Activated T-helper 2 cell treated with anti-CD3 and anti-CD28 coated beads, Interferon-gamma antibody, Interleukin-2, Interleukin-4, amounts not matched to agents 10 μg/mL and 5 μg/mL and 100 μg/mL, durations not matched to agents 14 hours and 24 hours and 36 hours (primary cell): ENCODE data around the gene NTSR1. TPM values are rescaled to one million over a fixed set of nuclear protein-coding genes. Genes with fewer than 3 reads are reported as not detected.

Experiments
- DNase-seq: peaks from one replicate; pipeline ENCODE4 v3.0.0; 2021; ENCODE audit warnings: low spot score
- H3K27ac Mint-ChIP-seq: one replicate; pipeline ENCODE4 v1.8.0; 2021; ENCODE audit warnings: mixed read lengths
- H3K27me3 Mint-ChIP-seq: one replicate; pipeline ENCODE4 v1.8.0; 2021; ENCODE audit warnings: low read depth, mixed read lengths
- H3K36me3 Mint-ChIP-seq: one replicate; pipeline ENCODE4 v1.8.0; 2021; ENCODE audit warnings: low read depth, mixed read lengths
- H3K4me1 Mint-ChIP-seq: one replicate; pipeline ENCODE4 v1.8.0; 2021; ENCODE audit warnings: low read depth, mixed read lengths
- H3K4me3 Mint-ChIP-seq: one replicate; pipeline ENCODE4 v1.8.0; 2021; ENCODE audit warnings: low read depth, mild to moderate bottlenecking, moderate library complexity, mixed read lengths
- H3K9me3 Mint-ChIP-seq: one replicate; pipeline ENCODE4 v1.8.0; 2021; ENCODE audit warnings: mixed read lengths
- intact Hi-C: fragments of 100-400 bp; cut with micrococcal nuclease; formaldehyde crosslinking; loops from one replicate; pipeline ENCODE4 v1.15.1; 2023
- total RNA-seq: library from RNA; stranded (reverse); gene quantifications from 2 replicates; pipeline ENCODE4 v1.2.3, GENCODE V29; 2022

Gene NTSR1
- total RNA-seq, 1 donor from 2014 or later = not detected

DNA sequence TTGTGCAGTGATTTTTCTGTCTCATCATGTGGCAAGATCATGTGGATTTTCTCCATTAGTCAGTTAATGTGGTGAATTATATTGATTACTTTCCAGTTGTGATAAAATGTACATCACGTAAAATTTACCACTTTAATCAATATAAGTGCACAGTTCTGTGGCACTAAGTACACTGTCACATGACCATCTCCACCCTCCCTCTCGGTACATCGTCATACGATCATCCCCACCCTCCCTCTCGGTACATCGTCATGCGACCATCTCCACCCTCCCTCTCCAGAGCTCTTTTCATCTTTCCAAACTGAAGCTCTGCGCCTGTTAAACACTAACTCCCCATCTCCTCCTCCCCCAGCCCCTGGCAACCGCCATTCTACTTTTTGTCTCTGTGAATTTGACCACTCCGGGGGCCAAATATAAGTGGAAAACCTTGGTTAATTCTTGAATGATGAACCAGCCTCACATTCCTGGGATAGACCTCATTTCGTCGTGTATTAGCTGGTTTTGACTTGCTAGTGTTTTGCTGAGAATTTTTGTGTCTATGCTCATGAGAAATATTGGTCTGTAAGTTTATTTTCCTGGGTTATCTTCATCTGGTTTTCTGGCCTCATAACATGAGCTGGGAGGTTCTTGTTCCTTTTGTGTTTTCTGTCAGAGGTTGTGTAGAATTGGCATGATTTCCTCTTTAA is 10.8 kb downstream of the NTSR1 start:
- Mint-ChIP-seq H3K9me3 (peaks cover 31% of the 10 kb centered on the region), H3K4me1 (peaks cover 22% of the 10 kb centered on the region), H3K36me3 (peaks cover 6% of the 10 kb centered on the region), H3K27me3 (peaks cover 44% of the 10 kb centered on the region), H3K27ac (no peak overlapping the region), H3K4me3 (no peak overlapping the region)
- intact Hi-C loops = no loop called here
- no peak for DNase-seq

DNA sequence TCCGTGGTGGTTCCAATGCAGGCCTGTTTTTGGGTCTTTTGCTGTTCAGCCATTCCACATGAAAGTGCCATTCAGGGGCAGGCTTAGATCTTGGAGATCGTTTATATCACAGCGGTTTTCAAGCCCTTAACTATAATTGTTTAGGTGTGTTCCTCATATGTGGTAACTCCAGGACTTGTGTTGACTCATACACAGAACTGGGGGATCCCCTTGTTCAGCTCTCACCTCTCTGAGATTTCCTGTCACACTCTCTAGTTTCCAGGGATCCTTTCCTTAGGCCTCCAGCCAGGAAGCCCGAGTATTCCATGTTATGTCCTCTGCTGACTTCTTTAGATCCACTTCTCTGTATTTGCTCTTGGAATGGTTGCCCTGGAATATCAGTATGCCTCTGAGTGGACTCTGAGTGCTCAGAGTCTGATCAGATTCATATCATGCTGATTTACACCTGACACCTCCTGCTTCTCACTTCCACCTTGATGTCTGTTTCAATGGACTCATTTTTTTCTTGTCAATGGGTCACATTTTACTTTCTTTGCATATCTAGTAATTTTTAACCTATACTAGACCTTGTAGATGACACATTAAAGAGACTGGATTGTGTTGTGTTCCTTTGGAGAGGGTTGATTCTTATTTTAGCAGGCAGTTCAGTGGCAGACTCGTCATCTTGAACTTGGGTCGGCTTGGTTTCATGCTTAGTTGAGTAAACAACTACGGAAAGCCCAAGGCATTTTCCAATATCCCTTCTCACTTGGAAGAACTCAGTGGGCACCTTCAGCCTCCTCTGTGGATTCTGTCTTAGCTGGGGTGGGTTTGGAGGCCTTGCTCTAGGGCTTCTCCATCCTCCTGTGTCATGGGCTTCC is 13.1 kb downstream of the NTSR1 start:
- DNase-seq = no peak
- Mint-ChIP-seq H3K36me3 (peaks cover 6% of the 10 kb centered on the region), H3K27me3 (peaks cover 47% of the 10 kb centered on the region), H3K9me3 (peaks cover 31% of the 10 kb centered on the region), H3K27ac (no peak overlapping the region), H3K4me3 (no peak overlapping the region), H3K4me1 (peaks cover 11% of the 10 kb centered on the region)
- intact Hi-C loops = no loop called here

DNA sequence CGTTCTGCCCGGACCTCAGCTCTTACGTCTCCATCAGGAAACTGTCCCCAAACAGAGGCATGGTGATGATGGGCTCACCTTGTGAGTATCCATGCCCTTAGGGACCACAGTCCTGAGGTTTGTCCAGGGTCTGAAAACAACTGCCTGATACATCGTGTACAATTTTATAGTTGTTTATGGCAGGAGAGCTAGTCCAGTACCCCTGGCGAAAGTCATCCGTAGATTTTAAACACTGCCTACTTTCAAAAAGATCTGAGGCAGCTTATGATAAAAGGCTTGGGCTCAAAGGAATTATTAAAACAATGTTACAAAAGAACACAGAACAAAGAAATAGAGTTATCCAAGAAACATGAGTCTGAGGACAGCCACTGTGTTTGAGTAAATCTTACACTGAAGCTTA is 14.0 kb downstream of the NTSR1 start:
- no peak for DNase-seq
- Mint-ChIP-seq H3K9me3 (peaks cover 31% of the 10 kb centered on the region), H3K36me3 (peaks cover 6% of the 10 kb centered on the region), H3K27me3 (peaks cover 44% of the 10 kb centered on the region), H3K4me1 (peaks cover 12% of the 10 kb centered on the region), H3K4me3 (no peak overlapping the region), H3K27ac (no peak overlapping the region)
- intact Hi-C loops = no loop called here

DNA sequence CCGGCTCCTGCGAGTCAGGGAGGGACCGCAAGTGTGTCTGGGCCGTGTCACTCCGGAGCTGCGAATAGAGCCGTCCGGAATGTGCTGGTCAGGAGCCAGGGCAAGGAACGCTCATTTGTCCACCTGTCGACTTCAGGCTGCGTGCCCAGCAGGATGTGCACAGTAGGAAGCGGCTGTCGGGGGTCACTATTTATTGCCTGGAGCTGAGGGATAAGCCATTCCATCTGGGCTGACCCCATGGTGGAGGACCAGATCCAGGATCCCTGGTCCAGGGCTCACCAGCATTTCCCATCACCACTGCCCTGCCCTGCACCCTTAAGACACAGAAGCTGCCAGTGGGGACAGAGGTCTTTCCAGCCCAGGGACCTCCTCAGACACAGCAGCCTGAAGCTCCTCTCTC is 14.7 kb downstream of the NTSR1 start:
- Mint-ChIP-seq H3K4me1 (peaks cover 13% of the 10 kb centered on the region), H3K4me3 (no peak overlapping the region), H3K9me3 (peaks cover 31% of the 10 kb centered on the region), H3K36me3 (peaks cover 6% of the 10 kb centered on the region), H3K27ac (no peak overlapping the region), H3K27me3 (peaks cover 45% of the 10 kb centered on the region)
- DNase-seq = no peak
- intact Hi-C loops = no loop called here

DNA sequence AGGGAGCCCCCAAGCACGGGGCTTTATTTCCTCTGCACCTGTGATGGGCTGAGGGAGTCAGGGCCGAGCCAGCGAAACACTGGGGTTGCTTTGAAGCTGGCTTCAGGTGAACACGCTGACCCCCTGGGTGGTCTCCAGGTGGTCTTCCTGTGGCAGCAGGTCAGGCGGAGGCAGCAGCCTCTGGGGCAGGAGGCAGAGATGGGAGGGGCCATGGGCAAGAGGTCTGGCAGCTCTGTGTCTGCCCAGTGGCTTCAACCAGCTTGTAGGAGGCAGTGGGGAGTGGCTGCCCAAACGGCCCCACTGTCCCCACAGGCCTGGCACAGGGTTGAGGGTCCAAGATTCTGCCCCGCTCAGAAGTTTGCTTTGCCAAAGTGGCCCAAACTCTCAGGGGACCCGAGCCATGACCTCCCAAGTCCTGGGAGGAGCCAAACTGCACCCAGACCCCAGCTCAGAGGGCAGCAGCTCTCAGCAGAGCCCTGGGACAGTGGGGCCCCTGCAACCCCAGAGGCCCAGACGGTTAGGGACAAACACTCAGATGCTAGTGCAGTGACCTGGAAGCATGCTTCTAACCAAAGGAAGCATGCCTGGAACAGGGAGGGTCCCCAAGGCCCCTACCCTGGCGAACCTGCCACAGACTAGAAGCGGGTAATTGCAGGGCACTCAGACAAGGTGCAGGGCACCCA is 15.3 kb downstream of the NTSR1 start:
- no peak for DNase-seq
- Mint-ChIP-seq H3K4me1 (peaks cover 14% of the 10 kb centered on the region), H3K9me3 (peaks cover 28% of the 10 kb centered on the region), H3K27me3 (peaks cover 43% of the 10 kb centered on the region), H3K27ac (no peak overlapping the region), H3K4me3 (no peak overlapping the region), H3K36me3 (peaks cover 6% of the 10 kb centered on the region)
- intact Hi-C loops = no loop called here

DNA sequence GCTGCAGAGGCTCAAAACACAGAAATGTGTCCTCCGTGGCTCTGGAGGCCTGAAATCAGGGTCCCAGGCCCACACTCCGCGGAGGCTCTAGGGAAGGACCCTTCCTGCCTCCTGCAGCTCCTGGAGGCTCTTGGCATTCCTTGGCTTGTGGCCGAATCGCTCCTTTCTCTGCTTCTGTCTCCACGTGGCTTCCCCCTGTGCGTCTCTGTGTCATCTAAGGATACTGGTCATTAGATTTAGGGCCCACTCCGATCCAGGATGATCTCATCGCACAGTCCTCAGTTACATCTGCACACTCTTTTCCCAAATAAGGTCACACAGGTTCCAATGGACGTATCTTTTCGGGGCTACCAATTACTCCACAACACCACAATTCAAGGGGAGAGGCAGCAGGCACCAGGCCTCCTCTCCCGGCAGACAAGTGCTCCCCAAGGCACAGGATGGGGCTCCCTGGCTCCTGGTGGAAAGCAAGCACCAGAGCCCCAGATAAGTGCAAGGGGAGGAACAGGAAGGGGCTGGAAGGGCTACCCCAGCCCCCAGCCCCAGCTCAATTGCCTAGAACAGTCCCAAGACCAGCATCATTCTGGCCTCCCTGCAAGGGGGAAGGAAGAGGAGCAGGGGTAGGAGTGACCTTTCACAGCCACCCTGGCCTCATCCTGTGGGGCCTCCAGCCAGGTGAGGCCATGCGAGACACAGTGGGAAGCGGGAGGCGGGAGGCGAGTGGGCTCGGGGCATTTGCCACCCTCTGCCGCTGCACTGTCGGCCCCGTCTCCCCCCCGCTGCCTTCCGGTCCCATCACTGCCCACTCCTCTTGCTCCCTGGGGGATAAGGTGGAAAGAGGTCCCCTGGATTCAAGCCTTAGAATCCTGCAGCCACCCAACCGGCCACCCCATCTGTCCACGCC is 16.3 kb downstream of the NTSR1 start:
- no peak overlapping the region for H3K27ac Mint-ChIP-seq
- no peak for DNase-seq
- intact Hi-C loops = no loop called here
- peaks cover 19% of the 10 kb centered on the region for H3K9me3 Mint-ChIP-seq
- H3K4me3 Mint-ChIP-seq = no peak overlapping the region
- H3K27me3 Mint-ChIP-seq = peaks cover 43% of the 10 kb centered on the region
- peaks cover 14% of the 10 kb centered on the region for H3K4me1 Mint-ChIP-seq
- peaks cover 3% of the 10 kb centered on the region for H3K36me3 Mint-ChIP-seq

DNA sequence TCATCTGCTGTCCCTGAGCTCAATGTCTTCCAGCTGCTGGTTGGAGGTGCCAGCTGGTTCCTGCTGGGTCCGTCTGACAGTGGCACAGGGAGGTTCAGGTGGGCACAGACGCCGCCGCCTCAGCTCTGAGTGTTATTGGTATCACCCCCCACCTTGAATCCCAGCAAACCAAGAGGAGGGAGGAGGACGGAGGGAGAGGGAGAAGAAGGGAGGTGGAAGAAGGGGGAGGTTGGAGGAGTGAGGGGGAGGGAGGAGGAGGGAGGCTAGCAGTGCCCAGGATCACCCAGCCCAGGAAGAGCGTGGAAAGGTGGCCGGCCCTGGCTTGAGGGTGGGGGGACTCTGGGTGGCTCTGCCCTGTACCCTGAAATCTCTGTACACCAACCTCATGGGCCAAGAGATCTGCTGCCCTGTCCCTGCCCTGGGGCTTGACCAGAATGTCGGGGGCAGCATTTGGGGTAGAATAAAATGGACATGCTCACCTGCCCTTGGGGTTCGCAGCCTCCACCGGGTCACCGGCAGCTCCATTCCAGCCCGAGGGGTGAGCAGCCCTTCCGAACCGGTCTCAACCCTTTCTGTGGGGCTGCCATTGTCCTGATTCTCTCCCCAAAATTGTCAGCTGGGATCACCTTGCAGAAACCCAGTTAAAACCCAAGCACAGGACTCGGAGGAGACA is 17.1 kb downstream of the NTSR1 start:
- DNase-seq = no peak
- Mint-ChIP-seq H3K4me1 (peaks cover 14% of the 10 kb centered on the region), H3K4me3 (no peak overlapping the region), H3K27ac (no peak overlapping the region), H3K36me3 (peaks cover 3% of the 10 kb centered on the region), H3K27me3 (peaks cover 47% of the 10 kb centered on the region), H3K9me3 (peaks cover 12% of the 10 kb centered on the region)
- intact Hi-C loops = no loop called here

DNA sequence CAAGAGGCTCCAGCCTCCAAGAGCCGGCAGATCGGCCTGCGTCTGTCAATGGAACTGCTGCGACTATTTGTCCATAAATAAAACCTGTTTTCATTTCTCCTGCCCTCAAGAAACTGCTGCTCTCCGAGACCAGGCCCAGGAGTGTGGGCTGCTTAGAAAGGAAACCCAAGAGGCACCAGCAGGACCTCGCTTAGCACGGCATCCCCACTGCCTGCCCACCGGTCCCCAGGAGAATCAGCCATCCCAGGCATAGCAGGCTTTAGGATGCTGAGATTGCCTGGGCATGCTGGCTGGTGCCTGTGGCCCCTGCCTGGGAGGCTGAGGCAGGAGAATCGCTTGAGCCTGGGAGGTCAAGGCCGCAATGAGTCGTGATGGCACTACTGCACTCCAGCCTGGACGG is 17.6 kb downstream of the NTSR1 start:
- H3K27ac Mint-ChIP-seq = no peak overlapping the region
- H3K9me3 Mint-ChIP-seq = peaks cover 6% of the 10 kb centered on the region
- peaks cover 48% of the 10 kb centered on the region for H3K27me3 Mint-ChIP-seq
- intact Hi-C loops = no loop called here
- no peak for DNase-seq
- H3K36me3 Mint-ChIP-seq = peaks cover 2% of the 10 kb centered on the region
- peaks cover 14% of the 10 kb centered on the region for H3K4me1 Mint-ChIP-seq
- no peak overlapping the region for H3K4me3 Mint-ChIP-seq

DNA sequence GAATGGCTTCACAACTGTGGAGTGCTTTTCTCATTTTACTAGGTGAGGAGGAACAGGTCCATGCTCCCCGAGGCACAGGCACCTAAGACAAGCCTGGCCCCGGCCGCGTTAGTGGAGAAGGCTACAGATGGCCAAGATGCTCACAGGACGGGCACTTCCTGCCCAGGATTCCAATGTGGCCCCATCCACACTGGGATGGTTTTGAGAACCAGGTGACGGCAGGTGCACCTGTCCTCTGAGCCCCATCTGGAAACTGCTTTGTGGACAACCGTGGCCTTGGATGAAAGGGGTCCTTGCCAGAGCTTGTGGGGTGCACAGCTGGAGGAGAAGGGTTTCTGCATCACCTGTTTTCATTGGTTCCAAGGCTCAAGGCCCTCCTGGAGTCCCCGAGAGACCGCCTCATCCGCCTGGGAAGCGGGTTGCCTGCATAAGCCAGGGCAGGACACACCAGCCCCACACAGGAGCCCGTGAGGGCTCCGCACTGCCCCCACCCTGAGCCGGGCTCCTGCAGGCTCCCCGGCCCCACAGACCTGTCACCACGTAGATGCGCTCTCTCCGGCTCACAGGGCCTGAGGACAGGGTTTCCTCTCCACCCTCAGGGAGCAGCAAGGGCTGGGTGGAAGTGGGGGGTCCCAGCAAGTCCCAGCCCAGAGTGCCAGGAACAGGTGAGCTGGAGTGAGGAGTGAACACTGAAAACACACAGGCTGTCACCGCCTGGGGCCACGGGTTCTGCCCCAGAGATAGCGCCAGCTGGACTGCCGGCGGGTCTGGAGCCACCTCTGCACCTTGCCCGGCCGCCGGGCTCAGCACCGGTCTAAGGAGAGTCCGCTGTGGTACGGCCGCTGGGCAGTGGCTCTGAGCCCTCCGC is 18.3 kb downstream of the NTSR1 start:
- DNase-seq = no peak
- peaks cover 9% of the 10 kb centered on the region for H3K4me1 Mint-ChIP-seq
- H3K36me3 Mint-ChIP-seq = no peaks in the 10 kb centered on the region
- peaks cover 43% of the 10 kb centered on the region for H3K27me3 Mint-ChIP-seq
- H3K9me3 Mint-ChIP-seq = no peaks in the 10 kb centered on the region
- intact Hi-C loops = no loop called here
- H3K4me3 Mint-ChIP-seq = no peak overlapping the region
- no peak overlapping the region for H3K27ac Mint-ChIP-seq

DNA sequence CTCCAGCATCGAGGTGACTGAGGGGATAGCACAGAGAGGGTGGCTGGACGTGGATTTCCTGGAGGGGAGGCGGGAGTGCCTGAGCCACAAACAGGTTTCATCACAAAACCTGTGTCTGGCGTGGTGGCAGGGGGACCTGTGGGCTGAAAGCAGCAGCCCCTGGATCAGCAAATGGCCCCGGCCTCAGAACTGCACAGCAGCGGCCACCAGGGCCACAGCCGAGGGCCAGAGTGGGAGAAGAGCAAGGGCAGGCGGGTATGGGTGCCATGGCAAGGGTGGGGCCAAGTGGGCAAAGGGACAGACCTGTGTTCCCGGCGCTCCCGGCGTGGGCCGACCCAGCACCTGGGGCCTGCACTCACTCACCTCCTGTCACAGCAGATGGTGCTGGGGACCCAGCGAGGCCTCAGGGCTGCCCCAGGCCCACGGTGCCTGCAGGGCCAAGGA is 19.0 kb downstream of the NTSR1 start:
- Mint-ChIP-seq H3K36me3 (no peaks in the 10 kb centered on the region), H3K9me3 (no peaks in the 10 kb centered on the region), H3K4me1 (peaks cover 10% of the 10 kb centered on the region), H3K27ac (no peak overlapping the region), H3K4me3 (no peak overlapping the region), H3K27me3 (peaks cover 41% of the 10 kb centered on the region)
- DNase-seq = no peak
- intact Hi-C loops = no loop called here

DNA sequence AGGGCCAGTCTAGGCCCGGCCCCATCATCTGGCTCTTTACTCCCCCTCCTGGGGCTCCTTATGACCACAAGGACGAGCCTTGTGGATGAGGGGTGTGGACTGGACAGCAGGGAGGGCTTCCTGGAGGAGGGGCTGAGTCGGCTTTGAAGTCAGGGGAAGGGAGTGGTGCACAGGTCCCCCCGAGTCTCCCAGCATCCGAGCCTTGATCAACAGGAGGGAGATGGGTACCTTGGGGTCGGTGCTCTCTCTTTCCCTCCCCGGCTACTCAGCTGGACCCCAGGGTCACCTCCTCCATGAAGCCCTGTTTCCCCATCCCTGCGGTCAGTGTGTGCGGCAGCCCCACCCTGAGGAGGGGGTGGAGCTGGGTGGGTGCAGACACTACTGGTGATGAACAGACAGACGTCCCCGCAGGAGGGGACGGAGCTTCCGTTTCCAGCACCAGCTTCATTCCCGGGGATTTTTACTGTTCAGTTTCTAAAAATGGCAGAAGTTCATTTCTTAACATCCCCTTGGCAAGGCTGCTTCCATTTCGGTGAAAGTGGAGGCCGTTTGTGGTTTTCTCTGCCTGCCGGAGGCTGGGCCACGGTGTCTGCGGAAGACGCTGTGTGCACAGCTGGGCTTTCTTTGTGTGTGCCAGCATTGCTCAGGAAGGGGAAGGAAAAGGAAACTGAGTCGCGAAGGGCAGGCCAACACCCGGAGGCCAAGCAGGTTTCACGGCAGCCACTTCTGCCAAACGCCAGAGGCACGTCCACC is 19.6 kb downstream of the NTSR1 start:
- no peak for DNase-seq
- Mint-ChIP-seq H3K27me3 (peaks cover 44% of the 10 kb centered on the region), H3K9me3 (no peaks in the 10 kb centered on the region), H3K4me3 (no peak overlapping the region), H3K4me1 (peaks cover 10% of the 10 kb centered on the region), H3K27ac (no peak overlapping the region), H3K36me3 (no peaks in the 10 kb centered on the region)
- intact Hi-C loops = no loop called here
